ENCODE results near the gene ASXL2.

DNA sequence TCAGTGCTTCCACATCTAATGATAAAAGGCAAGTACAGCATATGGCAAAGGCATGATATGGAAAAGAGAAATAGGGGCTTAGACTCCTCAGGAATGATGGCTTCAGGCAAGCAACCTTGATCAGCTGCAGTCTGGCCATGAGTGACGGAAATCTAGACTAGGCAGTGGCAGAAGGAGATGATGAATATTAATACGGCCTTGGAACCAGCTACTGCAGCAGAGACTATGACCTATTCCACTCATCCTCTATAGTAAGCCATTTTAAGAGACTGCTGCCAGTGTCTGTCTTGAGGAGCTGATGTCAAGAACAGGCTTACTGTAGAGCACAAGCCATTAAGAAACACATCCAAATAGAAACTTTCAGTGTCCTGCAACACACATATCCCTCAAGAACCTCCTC is 23.7 kb downstream of the ASXL2 start:
- TF ChIP-seq POLR2A (IDR thresholded peaks at IDR 0.05; ENCODE audit: low read length) (no peak), GATA1 (IDR thresholded peaks at IDR 0.05; ENCODE audit: low read depth, low read length) (no peak)

Data from erythroblast (primary cell).